Stomach (tissue), 4 donors: ENCODE data around the gene SLMAP.

Experiments
- POLR2AphosphoS5 ChIP-seq, 3 donors: sonication (generic); formaldehyde crosslinking; IDR thresholded peaks; one replicate each; pipeline ENCODE4 v1.6.1; 2016; ENCODE audit warnings: antibody characterized with exemption in 3 of 3
- TF ChIP-seq, protein P1 (sequence below), 7 experiments: fragments of 450-650 bp in 4 of 7; fragments of 200-600 bp in 3 of 7; sonication (generic) in 3 of 7; IDR thresholded peaks; one replicate each; pipeline ENCODE4 v1.5.1; 2016 to 2019; ENCODE audit warnings: antibody characterized with exemption in 7 of 7, control low read depth in 2 of 7, mild to moderate bottlenecking in 1 of 7

DNA sequence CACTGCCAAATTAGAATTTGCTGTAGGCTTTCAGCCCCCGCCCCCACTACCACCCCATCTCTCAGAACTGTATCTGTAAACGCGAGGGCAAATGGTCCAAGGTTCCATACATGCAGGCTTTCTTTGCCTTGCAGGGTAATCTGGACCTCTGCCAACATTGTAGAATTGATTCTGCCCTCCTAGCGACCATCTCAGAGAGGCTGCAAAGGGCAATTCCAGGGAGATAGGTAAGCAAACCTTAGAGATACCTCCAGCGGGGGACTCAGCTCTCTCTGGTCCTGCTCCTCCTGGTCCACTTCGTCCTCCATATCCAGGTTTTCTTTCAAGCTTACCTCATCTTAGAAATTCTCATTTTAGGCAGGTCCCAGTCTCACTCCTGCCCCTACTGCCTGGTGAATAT, 64.4 kb downstream of the SLMAP start:
- TF ChIP-seq, protein P1, sequence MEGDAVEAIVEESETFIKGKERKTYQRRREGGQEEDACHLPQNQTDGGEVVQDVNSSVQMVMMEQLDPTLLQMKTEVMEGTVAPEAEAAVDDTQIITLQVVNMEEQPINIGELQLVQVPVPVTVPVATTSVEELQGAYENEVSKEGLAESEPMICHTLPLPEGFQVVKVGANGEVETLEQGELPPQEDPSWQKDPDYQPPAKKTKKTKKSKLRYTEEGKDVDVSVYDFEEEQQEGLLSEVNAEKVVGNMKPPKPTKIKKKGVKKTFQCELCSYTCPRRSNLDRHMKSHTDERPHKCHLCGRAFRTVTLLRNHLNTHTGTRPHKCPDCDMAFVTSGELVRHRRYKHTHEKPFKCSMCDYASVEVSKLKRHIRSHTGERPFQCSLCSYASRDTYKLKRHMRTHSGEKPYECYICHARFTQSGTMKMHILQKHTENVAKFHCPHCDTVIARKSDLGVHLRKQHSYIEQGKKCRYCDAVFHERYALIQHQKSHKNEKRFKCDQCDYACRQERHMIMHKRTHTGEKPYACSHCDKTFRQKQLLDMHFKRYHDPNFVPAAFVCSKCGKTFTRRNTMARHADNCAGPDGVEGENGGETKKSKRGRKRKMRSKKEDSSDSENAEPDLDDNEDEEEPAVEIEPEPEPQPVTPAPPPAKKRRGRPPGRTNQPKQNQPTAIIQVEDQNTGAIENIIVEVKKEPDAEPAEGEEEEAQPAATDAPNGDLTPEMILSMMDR (IDR thresholded peaks at IDR 0.05): no peak
- no peak for TF ChIP-seq POLR2AphosphoS5 (IDR thresholded peaks at IDR 0.05)
